Activated gamma-delta T cell (primary cell): ENCODE data around the gene RIOK1.

Experiments
- DNase-seq: peaks from one replicate; lab custom pipeline; 2025; lab: John Stamatoyannopoulos, UW

Gene RIOK1

DNA sequence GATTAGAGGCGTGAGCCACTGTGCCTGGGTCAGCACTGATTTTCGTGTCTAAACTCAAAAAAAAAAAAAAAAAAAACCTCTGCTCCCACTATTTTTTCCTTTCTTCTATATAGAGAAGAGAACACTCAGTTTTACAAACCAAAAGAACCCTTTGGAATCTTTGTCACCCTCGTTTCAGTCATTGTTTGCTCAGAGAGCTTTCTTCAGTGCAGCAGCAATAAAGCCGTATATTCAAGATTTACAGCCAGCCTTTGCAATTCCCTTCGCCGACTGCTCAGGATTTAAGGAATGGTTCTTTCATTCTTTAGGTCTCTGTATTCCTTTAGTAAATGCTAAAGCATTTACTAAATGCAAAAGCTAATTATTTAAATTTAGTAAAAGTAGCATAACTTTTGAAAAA, 20.1 kb downstream of the RIOK1 start:
- no peak for DNase-seq

DNA sequence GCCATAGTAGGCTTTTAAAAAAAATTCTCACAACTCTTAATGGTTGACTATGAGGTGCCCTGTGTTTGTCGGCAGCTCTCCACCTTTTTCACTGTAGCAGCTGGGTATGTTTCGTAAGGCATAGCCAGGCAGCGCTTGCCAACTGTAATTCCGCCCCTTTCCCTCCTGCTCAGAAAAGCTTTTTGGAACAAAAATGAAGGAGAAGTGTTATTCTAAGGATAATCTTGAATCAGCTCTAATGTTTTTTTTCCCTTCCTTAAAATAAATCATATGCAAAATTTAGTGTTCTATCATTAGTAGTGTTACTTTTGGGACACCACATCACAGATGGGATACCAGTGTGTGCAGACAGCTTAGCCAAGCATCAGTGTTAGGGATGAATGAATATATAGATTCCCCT, 21.2 kb downstream of the RIOK1 start:
- no peak for DNase-seq

DNA sequence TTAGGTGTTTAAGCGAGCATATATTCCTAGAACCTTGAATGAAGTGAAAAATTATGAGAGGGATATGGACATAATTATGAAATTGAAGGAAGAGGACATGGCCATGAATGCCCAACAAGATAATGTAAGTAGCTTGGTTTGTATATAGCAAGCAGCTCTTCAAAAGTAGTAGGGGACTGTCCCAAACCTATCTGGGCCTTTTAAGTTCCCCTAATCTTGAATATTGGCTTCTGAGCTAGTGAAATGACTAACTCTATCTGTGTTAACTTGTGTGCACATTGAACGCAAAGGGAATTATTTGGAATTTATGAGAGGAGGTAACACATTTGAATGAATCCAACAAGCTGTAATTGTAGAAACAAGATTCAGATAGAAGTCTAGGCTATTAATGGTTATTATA, 21.7 kb downstream of the RIOK1 start:
- DNase-seq, result no peak

DNA sequence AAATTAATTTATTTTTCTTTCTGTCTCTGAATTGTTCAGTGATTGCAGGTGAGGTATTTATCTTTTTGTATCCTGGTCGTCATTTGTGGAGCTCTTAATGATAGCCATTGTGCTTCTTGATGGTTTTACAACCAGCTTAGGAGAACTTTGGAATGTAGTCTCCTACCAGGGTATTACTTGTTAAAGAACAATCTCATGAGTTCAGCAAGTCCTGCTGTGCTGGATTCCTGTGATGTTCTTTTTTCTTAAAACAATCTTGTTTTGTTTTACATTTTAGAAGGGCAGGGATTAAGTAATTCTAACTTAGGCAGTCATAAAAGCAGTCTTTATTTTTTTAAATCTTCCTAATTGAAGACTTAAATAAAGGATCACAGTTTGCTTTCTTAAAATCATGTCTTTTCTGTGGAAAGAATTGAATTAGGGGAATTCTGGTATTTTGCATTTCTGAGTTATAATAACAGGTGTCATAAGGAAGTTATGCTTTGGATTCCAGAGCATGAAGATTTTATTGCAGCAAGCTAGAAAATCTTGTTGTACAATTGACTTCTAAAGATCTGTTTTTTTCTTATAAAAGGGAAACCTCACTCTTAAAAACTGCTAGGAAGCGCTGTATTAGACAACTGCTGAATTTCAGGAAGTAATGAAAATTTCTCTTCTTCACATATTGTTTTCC, 23.7 kb downstream of the RIOK1 start:
- DNase-seq, result no peak

DNA sequence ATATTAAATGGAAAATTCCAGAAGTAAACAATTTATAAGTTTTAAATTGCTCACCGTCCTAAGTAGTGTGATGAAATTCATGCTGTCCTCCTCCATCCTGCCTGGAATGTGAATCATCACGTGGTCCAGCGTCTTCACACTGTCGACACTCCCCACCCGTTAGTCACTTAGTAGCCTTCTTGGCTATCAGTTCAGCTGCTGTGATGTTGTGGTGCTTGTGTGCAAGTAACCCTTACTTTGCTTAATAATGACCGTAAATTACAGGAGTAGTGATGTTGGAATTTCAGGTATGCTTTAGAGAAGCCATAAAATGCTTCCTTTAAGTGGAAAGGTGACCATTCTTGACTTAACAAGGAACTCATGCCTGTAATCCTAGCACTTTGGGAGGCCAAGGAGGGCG, 25.2 kb downstream of the RIOK1 start:
- no peak for DNase-seq

DNA sequence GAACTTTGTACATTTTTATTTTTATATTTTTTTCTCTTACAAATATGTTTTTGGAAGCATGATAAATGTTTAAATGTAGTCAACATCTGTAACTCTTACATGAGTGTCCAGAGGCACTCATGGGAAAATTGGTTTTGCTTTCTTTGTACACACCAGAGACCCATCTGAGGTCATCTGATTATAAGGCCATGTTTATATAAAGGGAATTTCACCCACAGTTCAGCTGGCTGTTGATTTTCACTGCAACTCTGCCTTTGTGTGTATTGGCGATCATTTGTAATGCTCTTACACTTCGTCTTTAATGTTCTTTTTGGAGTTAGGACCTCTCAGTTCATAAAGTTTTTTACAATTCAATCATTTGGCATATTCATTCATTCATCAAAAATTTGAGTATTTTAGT, 28.1 kb downstream of the RIOK1 start:
- DNase-seq, result no peak

DNA sequence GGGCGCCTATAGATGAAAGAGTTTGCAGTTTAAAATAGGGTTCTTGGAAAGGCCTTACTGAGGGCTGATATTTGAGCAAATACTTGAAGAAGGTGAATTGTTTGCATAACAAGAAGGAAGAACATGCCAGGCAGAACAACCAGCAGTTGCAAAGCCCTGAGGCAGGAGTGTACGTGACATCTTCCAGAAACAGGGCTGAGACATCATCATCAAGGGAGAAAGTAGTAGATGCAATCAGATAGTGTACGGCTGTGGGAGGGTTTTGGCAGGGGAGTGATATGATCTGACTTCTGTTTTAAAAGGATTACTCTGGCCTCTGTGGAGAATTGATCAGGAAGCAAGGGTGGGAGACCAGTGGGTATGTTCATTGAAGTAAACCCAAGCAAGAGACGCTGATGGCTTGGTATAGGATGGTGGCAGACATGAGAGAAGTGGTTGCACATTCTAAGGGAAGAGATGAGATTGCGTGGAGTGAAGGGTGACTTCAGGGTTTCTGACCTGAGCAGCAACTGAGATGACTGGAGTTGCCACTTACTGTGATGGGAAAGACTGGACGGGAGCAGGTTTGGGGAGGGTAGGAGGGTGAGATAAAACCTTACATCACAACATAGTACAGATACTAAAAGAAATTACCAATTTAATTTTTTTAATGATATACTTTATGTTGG, 28.8 kb downstream of the RIOK1 start:
- DNase-seq, result no peak

DNA sequence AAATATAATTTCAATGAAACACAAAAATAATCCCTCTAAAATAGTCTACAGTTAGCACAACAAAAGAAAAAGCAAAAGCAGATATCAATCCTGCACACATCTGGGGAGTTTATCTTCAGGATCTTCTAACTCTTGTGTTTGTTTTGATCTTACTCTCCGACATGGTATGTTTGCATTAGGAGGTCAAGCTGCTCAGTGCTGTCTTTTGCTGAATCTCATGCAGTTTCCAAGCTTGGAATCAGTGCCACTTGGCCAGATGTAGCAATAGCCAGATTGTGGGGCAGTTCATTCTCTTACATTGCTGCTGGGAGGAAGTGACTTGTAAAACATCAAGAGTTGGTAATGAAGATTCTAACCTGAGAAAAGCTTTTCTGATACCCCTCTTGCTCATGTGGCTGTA, 29.5 kb downstream of the RIOK1 start:
- no peak for DNase-seq

DNA sequence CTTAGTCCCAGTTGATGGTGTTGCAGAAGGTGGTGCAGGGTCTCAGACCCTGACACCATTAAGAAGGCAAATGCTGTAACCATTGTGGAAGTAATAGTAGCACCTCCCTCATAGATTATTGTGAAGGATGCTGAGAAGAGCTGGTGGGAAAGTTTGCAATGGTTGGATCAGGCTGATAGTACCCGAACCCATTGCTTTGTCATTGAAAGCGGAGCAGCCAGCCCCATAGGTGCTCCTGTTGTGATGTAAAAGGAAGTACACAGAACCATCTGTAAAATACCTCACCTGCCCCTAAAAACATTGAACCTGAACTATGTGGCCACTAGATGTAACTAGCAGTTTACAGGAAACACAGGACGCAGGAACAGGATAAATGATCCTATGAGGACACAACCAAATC, 31.5 kb downstream of the RIOK1 start:
- no peak for DNase-seq

DNA sequence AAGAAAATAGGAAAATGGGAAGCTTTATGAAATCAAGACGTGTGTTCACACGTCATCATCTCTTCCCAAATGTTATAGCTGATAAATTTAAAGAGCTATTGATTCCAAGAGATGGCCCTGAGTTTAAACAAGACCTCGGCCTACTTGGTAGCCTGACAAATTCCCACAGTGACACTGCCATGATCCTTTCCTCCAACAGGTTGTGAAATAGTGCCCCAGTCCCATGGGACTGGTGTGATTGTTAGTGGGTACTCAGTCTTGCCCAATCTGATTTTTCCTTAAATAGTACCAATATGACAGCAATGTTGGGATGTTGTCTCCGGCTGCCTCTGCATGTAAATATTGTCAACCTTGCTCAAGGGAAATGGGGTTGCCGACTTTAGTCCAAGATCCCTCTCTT, 34.5 kb downstream of the RIOK1 start:
- no peak for DNase-seq

DNA sequence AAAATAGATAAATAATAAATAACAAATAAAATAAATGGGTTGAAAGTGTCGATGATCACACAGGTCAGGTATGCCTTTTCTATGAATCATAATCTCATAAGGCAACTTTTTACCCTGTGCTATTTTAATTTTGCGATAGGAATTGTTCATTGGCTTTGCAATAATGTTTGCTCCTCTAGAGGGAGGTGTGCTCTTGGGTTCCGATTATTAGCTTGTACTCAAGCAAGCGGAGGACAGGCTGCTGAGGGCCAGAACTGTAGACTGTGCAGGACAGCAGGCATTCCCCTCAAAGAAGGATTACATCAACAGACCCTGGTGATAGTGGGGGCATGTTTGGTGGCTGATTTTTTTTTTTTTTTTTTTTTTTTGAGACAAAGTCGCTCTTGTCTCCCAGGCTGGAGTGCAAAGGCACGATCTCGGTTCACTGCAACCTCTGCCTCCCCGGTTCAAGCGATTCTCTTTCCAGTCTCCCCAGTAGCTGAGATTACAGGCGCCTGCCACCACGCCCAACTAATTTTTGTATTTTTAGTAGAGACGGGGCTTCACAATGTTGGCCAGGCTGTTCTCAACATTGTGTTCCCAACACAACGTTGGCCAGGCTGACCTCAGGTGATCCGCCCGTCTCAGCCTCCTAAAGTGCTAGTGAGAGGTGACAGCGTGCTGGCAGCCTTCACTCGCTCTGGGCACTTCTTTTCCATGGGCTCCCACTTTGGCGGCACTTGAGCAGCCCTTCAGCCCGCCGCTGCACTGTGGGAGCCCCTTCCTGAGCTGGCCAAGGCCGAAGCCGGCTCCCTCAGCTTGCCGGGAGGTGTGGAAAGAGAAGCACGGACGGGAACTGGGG, 35.6 kb downstream of the RIOK1 start:
- DNase-seq, result no peak

DNA sequence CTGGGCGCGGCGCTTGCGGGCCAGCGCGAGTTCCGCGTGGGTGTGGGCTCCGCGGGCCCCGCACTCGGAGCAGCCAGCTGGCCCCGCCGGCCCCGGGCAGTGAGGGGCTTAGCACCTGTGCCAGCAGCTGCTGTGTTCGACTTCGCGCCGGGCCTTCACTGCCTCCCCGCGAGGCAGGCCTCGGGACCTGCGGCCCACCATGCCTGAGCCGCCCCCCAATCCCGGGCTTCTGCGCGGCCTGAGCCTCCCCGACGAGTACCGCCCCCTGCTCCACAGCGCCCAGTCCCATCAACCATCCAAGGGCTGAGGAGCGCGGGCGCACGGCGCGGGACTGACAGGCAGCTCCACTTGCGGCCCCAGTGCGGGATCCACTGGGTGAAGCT, 36.2 kb downstream of the RIOK1 start:
- no peak for DNase-seq

DNA sequence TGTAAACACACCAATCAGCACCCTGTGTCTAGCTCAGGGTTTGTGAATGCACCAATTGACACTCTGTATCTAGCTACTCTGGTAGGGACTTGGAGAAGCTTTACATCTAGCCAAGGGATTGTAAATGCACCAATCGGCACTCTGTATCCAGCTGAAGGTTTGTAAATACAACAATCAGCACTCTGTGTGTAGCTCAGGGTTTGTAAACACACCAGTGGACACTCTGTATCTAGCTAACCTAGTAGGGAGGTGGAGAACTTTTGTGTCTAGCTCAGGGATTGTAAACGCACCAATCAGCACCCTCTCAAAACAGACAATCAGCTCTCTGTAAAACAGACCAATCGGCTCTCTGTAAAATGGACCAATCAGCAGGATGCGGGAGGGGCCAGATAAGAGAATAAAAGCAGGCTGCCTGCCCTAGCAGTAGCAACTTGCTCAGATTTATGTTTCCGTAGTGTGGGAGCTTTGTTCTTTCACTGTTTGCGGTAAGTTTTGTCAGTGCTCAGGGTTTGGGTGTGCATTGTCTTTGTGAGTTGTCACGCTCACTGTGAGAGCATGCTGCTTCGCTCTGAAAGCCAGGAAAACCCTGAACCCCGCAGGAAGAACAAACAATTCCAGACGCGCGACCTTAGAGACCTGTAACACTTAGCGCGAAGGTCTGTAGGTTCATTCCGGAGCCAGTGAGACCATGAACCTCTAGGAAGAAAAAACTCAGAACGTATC, 37.0 kb downstream of the RIOK1 start:
- no peak for DNase-seq

DNA sequence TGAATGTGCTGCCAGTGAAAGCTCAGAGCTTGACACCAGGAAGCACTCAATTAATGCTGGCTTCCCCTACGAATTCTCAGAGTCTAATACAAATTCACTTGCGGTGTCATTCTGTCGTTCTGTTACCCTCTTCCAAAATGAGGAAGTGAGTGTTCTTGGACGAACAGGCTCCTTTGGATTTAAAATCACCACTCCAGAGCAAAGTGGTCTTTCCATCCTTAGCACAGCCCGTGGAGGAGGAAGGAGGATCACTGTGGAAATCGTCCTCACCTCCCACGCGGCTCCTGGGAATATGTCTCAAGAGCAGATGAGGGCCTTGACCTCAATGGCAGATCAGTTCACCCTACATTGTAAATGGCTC, 41.7 kb downstream of the RIOK1 start:
- DNase-seq, result no peak

DNA sequence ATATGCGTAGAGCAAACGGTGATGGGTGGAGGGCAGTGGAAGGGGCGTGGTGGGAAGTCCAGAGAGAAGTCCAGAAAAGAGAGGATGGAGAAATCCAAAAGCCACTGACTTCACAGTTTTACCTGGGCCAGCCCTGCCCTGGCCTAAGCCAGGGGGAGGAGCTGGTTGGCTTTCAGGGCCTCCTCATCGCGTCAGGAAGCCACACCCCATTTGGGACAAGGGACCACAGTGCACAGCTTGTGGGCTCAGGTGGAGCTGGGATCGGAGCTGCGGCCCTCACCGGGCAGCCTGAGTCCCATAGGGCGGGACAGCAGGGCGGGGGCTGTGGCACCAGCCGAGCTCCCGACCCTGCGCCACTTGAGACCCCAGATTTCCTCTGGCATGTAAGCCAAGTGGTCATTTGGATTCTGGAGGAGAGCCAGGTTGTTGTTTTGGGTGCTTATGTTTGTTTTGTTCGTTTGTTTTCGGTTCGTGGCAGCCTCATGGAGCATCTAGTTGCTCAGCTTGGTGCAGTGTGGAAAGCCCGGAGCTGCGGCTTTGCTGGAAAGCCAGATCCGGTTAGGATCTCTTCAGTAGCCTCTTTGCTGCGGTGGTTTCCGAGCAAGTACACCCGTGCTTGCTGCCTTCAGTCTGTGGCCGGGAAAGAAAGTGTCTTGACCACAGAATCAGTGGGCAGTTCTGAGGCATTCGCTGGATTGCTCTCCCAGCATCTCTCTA, 42.2 kb downstream of the RIOK1 start:
- DNase-seq, result no peak

DNA sequence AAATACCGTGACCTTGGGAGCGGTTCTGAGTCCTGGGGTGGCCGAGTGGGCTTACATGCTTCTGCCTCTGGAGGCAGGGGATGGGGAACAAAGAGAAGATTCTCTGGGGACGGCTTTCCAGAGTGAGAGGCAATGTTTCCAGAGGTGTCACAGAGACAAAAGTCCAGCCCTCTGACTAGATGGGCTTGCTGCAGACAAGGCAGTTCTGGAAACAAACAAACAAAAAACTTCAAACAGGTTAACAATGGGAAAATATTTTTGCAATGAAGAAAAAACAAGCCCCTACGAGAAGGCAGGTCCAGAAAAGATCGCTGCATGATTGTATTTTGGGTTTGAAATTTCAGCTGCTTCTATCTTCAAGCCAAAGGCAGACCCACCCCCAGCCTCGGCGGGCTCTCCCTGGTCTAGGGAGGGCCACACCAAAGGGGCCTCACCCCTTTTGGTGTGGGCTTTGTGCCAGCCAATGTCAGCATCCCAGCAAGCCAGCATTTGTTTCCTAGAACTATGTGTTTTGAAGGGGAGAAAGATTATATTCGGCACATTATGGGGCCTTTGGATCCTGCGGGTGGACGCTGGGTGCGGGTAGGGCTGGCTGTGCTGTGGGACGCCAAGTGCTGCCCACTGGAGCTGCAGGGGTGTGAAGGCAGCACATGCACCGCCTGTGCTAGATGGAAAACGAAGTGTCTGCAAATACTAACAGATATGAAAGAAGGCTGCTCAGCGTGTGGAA, 42.9 kb downstream of the RIOK1 start:
- no peak for DNase-seq

DNA sequence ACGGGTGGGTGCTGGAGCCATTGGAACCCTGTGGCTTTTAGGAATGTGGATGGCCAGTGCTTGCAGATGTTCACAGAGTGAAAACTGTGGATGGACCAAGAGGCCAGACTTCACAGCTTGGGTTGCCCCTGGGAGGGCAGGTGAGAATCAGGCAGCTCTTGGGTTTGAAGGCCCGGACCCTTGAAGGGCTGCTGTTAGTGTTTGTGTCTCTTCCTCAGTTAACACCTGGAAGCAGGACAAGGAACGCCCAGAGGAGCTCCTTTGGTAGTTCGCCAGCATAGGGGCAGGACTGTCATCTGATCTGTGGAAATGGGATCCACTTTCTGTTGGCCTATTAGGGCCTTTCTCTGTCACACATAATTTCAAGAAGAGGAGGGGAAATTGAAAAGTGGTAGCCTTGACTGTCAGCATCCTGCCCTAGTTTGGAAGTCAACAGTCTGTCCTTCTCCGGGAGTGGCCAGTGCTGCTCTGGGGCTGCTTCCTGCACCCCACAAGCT, 43.6 kb downstream of the RIOK1 start:
- no peak for DNase-seq

DNA sequence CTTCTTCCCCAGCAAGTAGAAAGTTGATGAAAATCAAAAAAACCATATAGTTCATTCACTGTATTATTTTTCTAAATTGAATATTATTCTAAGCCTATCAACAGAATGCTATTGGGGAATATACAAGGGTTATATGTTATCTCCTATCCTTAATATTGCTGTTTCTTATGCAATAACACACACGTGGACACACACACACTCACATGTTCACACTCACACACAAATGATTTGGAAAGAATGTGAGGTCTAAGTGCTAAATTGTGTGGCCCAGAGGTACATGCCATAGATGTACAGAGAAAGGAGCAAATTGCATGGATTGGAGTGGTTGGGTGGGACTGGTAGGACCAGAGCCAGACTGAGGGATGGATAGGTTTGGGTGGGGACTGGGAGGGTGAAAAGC, 45.1 kb downstream of the RIOK1 start:
- no peak for DNase-seq

DNA sequence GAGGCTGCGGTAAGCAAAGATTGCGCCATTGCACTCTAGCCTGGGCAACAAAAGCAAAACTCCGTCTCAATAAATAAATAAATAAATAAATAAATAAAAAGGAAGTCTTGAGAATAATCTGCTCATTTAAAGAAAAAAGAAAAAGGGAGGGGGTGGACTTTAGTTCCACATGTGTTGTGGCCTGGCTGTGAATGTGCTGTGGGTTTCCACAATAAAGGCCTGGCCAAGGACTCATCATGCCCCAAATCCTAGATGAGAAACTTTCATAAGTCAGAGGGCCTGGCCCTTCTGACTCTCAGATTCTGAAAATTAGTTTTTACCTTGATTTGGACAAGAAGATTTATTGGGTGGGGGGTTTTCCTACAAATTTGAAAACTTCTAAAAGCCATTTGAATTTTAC, 48.4 kb downstream of the RIOK1 start:
- no peak for DNase-seq

DNA sequence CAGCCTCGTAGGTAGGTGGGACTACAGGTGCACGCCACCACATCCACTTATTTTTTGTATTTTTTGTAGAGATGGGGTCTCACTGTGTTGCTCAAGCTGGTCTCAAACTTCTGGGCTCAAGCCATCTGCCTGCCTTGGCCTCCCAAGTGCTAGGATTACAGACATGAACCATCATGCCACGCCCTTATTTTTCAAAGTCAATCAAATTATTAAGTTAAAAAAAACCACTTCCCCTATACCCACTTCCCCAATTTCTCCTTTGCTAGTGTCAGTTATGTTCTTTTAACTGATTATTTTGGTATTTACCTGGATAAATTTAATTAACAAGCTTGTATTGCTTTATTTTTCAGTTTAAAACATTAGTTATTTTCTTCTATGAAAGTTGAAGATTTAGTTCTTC, 49.6 kb downstream of the RIOK1 start:
- DNase-seq, result no peak

DNA sequence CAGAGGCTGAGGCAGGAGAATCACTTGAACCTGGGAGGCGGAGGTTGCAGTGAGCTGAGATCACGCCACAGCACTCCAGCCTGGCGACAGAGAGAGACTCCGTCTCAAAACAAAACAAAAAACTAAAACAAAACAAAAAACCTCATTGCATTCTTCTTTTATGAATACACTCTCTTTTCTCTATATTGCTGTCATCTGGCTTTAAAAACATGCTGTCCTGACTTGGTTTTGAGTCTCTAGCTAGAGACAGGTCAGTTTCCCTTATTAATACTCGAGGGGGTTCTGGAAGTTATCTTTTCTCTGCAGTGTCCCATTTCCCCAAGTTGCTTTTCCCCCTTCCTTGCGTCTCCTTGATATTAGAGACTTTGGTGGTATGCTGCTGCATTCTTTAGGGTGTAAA, 50.9 kb downstream of the RIOK1 start:
- no peak for DNase-seq
